GM06990 (cell line): ENCODE measurements around the gene TMEM140.
"Not testable (repeated sequence)": the region's sequence is repeated elsewhere in the genome, so short reads cannot be mapped to it uniquely, and the experiment has no call there.

ENCODE experiments used
- DNase-seq: peaks from one replicate; pipeline ENCODE4 v3.0.0-alpha.2; 2011; ENCODE audit not compliant: insufficient read length; ENCODE audit errors: extremely low read depth
- H3K27me3 ChIP-seq: replicated peaks from 2 replicates; pipeline ENCODE4 v1.6.0; 2011; ENCODE audit warnings: low read length; ENCODE audit not compliant: control insufficient read depth, insufficient read depth
- H3K36me3 ChIP-seq: 2 replicates; pipeline ENCODE4 v1.5.1; 2011; ENCODE audit warnings: low read length; ENCODE audit not compliant: control insufficient read depth, insufficient read depth
- H3K4me3 ChIP-seq: replicated peaks from 2 replicates; pipeline ENCODE4 v1.5.1; 2011; ENCODE audit warnings: low read depth, mild to moderate bottlenecking, control low read depth, low read length
- TF ChIP-seq, protein P1 (sequence below): IDR thresholded peaks from 2 replicates; pipeline ENCODE4 v1.5.1; 2011; ENCODE audit warnings: low read length, control low read depth, mild to moderate bottlenecking, inconsistent platforms; ENCODE audit not compliant: insufficient read depth, poor library complexity, severe bottlenecking

The TMEM140 gene

DNA sequence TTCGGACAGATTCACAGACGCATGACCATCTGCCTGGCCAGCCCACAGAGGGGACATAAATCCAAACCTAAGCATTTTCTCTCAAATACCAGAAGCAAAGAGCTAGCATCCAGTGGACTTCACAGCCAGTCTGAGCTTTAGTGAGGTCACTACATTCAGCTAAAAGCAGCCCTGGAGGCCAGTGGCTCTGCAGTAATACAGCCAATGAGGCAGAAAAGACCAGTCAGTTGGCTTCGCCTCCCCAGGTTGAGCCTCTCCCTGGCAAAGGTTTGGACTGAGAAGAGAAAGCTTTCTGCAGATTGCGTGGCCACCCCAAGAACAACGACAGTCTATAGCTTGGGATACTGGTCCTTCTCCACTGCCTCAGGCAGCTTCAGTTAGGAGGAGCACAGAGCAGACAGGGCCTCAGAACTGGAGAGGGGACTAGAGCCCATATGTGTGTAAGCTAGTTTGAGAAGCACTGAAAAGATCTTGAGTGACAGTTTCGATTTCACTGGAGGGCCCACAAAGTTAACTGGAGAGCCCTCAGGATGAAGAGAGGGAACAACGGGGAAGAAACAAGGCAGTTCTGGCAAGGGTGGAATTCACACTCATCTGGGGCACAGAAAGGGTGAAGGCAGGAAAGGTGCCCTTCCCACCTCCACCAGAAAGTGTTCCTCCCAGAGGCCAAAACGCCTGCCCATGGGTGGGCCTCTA, 59.7 kb downstream of the TMEM140 start:
- peaks cover 16% of the 10 kb centered on the region for H3K36me3 ChIP-seq
- no peaks in the 10 kb centered on the region for H3K27me3 ChIP-seq
- TF ChIP-seq, protein P1, sequence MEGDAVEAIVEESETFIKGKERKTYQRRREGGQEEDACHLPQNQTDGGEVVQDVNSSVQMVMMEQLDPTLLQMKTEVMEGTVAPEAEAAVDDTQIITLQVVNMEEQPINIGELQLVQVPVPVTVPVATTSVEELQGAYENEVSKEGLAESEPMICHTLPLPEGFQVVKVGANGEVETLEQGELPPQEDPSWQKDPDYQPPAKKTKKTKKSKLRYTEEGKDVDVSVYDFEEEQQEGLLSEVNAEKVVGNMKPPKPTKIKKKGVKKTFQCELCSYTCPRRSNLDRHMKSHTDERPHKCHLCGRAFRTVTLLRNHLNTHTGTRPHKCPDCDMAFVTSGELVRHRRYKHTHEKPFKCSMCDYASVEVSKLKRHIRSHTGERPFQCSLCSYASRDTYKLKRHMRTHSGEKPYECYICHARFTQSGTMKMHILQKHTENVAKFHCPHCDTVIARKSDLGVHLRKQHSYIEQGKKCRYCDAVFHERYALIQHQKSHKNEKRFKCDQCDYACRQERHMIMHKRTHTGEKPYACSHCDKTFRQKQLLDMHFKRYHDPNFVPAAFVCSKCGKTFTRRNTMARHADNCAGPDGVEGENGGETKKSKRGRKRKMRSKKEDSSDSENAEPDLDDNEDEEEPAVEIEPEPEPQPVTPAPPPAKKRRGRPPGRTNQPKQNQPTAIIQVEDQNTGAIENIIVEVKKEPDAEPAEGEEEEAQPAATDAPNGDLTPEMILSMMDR = no peak
- peak overlapping the region; percentile 26; the same call in 1 of the 2 replicates for H3K4me3 ChIP-seq
- no peak for DNase-seq

DNA sequence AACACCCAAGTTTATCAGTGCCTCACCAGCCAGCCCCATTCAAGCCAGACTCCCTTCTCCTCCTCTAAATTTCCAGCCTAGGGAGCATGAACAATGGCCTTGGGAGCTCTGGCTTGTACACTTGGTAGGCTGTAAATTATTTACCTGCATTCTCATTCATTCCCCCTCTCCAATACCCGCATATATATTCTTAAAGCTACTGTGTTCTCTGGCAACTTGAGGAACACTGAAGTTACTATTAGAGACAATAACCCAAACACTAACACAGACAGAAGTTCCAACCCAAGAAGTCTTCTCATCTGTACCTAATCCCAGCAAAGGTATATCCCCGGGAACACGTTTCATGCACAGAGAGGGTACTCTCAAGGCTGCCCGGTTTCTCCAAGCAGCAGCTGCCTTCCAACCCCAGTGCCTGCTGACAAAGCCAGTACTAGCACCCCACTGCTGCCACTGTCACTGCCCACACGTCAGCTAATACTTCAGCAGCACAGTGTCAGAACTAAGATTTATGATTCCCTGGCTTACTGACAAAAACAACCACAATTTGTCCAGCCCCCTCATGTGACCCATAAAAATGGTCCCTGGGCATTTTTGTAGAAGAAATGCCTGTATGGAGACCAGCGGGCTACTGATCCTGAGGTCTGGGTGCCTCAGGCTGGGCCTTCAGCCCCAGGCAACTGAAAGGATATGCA, 60.4 kb downstream of the TMEM140 start:
- Histone ChIP-seq H3K36me3 (peaks cover 12% of the 10 kb centered on the region), H3K27me3 (no peaks in the 10 kb centered on the region), H3K4me3 (no peak overlapping the region)
- TF ChIP-seq, protein P1 = no peak
- no peak for DNase-seq

DNA sequence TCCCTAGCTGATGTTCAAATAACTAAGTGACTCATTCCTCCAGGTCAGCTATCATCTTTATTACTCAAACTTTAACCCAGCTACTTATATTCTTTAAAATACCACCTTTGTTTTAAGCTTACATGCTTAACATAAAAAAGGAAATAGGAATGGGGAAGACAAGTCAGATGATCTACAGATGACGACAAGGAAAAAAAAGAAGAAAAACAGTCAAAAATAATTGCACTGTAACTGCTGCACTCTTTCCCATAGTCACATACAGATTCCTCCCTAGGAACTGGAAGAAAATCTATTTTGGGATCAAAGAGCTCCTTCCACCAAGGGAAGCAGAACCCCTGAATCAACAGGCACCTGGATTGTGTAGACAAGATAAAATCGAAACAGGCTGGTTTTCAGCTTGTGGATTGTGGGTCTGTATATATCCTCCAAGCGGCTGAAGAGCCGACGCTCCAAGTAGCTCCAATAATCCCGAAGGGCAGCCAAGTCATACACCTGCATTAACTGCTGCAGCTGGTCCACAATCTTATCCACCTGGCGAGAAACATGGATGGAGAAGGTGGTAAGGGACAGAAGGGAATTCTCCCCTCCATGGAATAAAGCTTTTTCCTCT, 61.5 kb downstream of the TMEM140 start:
- no peak for DNase-seq
- H3K4me3 ChIP-seq = no peak overlapping the region
- H3K27me3 ChIP-seq = no peaks in the 10 kb centered on the region
- H3K36me3 ChIP-seq = peaks cover 5% of the 10 kb centered on the region
- TF ChIP-seq, protein P1 = no peak

GRCh38 chr7:135210888-135211178, 63.0 kb downstream of the TMEM140 start:
- no peak for DNase-seq
- H3K27me3 ChIP-seq = no peaks in the 10 kb centered on the region
- peak overlapping the region; percentile 83 for H3K4me3 ChIP-seq
- TF ChIP-seq, protein P1 = no peak
- H3K36me3 ChIP-seq = peaks cover 4% of the 10 kb centered on the region

DNA sequence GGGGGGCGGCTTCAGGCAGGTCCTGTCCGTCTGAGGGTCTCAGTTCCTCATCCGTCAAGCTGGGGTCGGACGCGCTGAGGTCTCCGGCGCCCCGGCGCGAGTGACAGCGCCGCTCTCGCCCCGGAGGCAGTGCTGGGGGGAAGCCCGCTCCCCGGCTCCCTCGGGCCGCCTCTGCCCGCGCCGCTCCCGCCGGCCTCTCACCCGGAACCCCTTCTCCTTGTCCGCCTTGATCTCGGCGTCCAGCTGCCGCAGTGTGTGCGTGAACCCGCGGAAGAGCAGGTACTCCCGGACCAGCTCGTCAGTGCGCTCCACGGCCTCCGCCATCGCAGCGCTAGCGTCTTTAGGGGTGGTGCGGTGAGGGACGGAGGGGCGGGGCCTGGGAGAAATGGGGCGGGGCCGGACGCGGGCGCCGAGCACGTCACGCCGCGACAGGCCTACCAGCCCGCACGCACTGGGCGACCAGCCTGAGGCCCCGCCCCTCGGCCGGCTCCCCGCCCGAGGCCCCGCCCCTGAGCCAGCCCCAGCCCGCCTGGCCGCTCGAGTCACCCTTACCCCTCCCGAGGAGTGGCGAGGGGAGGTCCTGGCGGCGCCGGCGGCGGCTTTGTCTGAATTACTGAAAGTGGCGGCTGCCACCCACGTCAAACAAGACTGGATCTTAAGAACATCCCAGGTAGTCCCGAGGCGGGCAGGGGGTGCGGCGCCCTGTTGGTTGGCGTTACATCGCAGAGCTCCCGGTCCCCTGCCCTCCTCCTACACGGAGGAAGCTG, 63.5 kb downstream of the TMEM140 start, which contains the start of gene WDR91:
Gene WDR91 (minus strand): TSS at position 348 of the 767 bp plus-strand sequence. CDS start 24 bp downstream, at position 324.
- TF ChIP-seq, protein P1 = peak; percentile 7
- DNase-seq = peak; percentile 96
- no peaks in the 10 kb centered on the region for H3K27me3 ChIP-seq
- H3K4me3 ChIP-seq = peak within 1 kb of the TSS; percentile 83
- peaks cover 1% of the 10 kb centered on the region; the same call in 1 of the 2 replicates for H3K36me3 ChIP-seq

GRCh38 chr7:135211946-135212685, 64.2 kb downstream of the TMEM140 start:
- DNase-seq, H3K27me3 ChIP-seq: not testable (repeated sequence)
- peak overlapping the region; percentile 77 for H3K4me3 ChIP-seq

More at GRCh38 chr7:135211946-135212685, 64.2 kb downstream of the TMEM140 start:
- not testable (repeated sequence) for H3K36me3 ChIP-seq
